AG10803 (cell line): ENCODE data around the gene BTNL8.

Source experiments
- DNase-seq: peaks from one replicate; pipeline ENCODE4 v3.0.0; 2010; ENCODE audit warnings: low read depth
- H3K4me3 ChIP-seq: 2 replicates; pipeline ENCODE4 v1.5.1; 2011; ENCODE audit warnings: mild to moderate bottlenecking, low read length, control low read depth
- CTCF ChIP-seq: conservative IDR thresholded peaks from 2 replicates; pipeline ENCODE4 v1.5.1; 2011; ENCODE audit warnings: mild to moderate bottlenecking, low read length, control low read depth, inconsistent platforms

Gene BTNL8

GRCh38 chr5:180969406-180969805 lies 70.4 kb downstream of the BTNL8 start:
- no peak overlapping the region for H3K4me3 ChIP-seq
- no peak for DNase-seq

GRCh38 chr5:180970336-180970735 lies 71.4 kb downstream of the BTNL8 start:
- no peak overlapping the region for H3K4me3 ChIP-seq
- DNase-seq = no peak
- no peak for TF ChIP-seq CTCF

More at GRCh38 chr5:180969406-180969805, 70.4 kb downstream of the BTNL8 start:
- no peak for TF ChIP-seq CTCF

GRCh38 chr5:180970875-180971274 lies 71.9 kb downstream of the BTNL8 start:
- TF ChIP-seq CTCF = no peak
- DNase-seq = no peak
- H3K4me3 ChIP-seq = no peak overlapping the region

GRCh38 chr5:180974612-180975315 lies 75.8 kb downstream of the BTNL8 start:
- H3K4me3 ChIP-seq = no peak overlapping the region
- DNase-seq = no peak
- TF ChIP-seq CTCF = no peak

- TF ChIP-seq CTCF = no peak
- no peak overlapping the region for H3K4me3 ChIP-seq
- DNase-seq = no peak
Observed at GRCh38 chr5:180975338-180975737, 76.4 kb downstream of the BTNL8 start.

- no peak overlapping the region for H3K4me3 ChIP-seq
- DNase-seq = no peak
- no peak for TF ChIP-seq CTCF
Observed at GRCh38 chr5:180976518-180976917, 77.6 kb downstream of the BTNL8 start.

- H3K4me3 ChIP-seq = no peak overlapping the region
- DNase-seq = no peak
- no peak for TF ChIP-seq CTCF
Observed at GRCh38 chr5:180977852-180978251, 78.9 kb downstream of the BTNL8 start.
